Astrocyte of the cerebellum (primary cell): ENCODE results near the gene ENO4.

Experiments used
- DNase-seq: peaks from one replicate; pipeline ENCODE4 v3.0.0-alpha.2; 2011; ENCODE audit warnings: low read depth
- H3K4me3 ChIP-seq: 2 replicates; pipeline ENCODE4 v1.5.1; 2011; ENCODE audit warnings: mild to moderate bottlenecking, low read depth, low read length, moderate library complexity
- in situ Hi-C: cut with HindIII; loops from 2 replicates; pipeline ENCODE4 v1.10.0; 2017; ENCODE audit warnings: low sequenced_read_pairs
- TF ChIP-seq, protein P1 (sequence below): IDR thresholded peaks from 2 replicates; pipeline ENCODE4 v1.5.1; 2012; ENCODE audit warnings: low read length, low read depth, moderate library complexity, mild to moderate bottlenecking; ENCODE audit errors: missing control alignments

ENO4 gene

DNA sequence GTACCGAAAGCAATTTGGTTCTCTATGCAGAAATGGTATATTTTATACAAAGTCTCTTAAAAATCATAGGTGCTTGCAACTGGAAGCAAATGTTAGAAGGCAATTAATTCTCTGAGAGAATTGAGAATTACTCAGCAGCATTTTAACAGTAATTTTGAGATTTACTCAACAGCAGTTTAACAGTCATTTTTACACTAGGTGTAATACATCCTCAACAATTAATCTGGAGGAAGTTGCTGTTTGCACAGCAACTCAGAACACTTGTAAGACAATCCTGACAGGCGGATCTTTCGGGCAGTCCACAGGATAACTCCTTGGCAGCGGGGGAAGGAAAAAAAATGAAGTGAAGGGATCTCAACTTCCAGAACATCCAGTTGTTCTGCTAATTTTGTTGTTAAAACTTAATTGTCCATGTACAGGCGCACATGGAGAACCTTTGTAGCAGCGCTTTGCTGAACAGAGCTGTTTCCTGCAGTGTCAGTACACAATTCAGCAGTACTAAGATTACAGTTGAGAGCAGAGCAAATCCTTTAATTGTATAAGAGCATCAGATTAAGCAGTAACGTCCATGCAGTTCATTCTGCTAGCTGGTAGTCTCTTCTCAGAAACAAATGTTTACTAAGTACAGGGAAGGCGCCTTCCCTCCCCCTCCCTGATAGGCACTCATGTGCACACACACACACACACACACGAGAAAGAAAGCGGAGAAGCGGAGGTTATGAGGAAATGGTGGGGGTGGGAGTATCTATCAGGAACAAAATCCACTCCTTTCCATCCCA is 43.8 kb downstream of the ENO4 start:
- in situ Hi-C loops, result no loop called here
- TF ChIP-seq, protein P1, sequence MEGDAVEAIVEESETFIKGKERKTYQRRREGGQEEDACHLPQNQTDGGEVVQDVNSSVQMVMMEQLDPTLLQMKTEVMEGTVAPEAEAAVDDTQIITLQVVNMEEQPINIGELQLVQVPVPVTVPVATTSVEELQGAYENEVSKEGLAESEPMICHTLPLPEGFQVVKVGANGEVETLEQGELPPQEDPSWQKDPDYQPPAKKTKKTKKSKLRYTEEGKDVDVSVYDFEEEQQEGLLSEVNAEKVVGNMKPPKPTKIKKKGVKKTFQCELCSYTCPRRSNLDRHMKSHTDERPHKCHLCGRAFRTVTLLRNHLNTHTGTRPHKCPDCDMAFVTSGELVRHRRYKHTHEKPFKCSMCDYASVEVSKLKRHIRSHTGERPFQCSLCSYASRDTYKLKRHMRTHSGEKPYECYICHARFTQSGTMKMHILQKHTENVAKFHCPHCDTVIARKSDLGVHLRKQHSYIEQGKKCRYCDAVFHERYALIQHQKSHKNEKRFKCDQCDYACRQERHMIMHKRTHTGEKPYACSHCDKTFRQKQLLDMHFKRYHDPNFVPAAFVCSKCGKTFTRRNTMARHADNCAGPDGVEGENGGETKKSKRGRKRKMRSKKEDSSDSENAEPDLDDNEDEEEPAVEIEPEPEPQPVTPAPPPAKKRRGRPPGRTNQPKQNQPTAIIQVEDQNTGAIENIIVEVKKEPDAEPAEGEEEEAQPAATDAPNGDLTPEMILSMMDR, result no peak
- no peak overlapping the region for H3K4me3 ChIP-seq
- DNase-seq, result no peak

- in situ Hi-C loops, result no loop called here
- TF ChIP-seq, protein P1, result no peak
- H3K4me3 ChIP-seq, result no peak overlapping the region
- no peak for DNase-seq
Measured at GRCh38 chr10:116893686-116894037, 44.4 kb downstream of the ENO4 start.

GRCh38 chr10:116899626-116900025 is 50.3 kb downstream of the ENO4 start:
- TF ChIP-seq, protein P1, result no peak
- no peak for DNase-seq
- H3K4me3 ChIP-seq, result no peak overlapping the region
- in situ Hi-C loops, result no loop called here

DNA sequence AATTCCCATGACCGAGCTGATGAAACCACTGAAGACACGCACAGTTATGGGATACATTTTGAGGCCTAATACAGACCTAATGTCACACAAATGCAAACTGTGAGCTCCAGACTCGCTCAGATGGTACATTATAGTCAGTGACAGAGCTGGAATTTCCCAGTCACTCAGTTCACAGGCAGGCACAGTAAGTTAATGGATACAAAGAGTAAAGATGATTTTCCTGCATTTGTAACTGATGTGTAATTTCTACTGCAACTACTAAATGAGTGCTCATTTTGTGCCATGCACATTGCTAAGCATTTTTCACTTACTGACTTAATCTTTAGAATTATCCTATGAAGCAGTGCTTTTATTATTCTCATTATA is 56.5 kb downstream of the ENO4 start:
- no peak for DNase-seq
- no peak overlapping the region for H3K4me3 ChIP-seq
- TF ChIP-seq, protein P1, result no peak
- in situ Hi-C loops, result no loop called here

DNA sequence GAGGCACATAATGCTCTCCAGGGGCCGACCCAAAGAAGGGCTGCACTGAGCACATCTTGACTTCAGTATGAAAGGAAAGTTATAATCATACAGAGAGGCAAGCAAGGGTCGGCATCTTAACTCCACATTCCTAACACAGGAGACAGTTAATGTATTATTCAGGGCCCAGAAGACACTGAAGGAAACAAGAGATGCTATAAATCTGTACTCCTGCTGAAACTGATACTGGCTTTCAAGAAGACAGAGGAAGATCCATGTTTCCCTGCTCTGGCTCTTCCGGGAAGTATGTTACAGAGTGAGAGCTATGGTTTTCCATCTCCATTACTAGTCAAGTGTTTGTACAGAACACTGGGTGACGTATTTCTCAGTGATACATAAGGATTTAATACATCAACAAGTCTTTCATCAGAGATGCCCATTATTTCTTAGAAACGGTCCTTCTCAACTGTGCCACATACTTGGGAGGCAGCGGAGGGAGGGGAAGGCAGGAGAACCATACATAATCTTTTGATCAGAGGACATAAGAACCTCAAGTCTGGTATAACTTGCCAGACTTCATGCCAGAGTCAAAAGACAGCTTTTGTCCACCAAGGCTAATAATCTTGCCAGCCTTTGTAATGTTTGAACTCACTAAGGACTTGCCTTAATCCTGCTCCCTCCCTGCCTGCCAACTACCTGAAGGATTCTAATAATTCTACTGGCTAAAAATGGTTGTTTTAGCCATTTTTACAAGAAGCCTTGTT is 58.1 kb downstream of the ENO4 start:
- no peak overlapping the region for H3K4me3 ChIP-seq
- in situ Hi-C loops, result no loop called here
- no peak for DNase-seq
- TF ChIP-seq, protein P1, result no peak

- in situ Hi-C loops, result no loop called here
- TF ChIP-seq, protein P1, result no peak
- no peak for DNase-seq
- no peak overlapping the region for H3K4me3 ChIP-seq
Measured at GRCh38 chr10:116909307-116909706, 60.0 kb downstream of the ENO4 start.
